Stimulated activated CD4-positive, alpha-beta T cell treated with anti-CD3 and anti-CD28 coated beads, Interleukin-1b, Interleukin-23, amount 100 ng/mL, for 24 hours (primary cell): ENCODE results near the gene BIRC5.
"Not testable (repeated sequence)": the region's sequence is repeated elsewhere in the genome, so short reads cannot be mapped to it uniquely, and the experiment has no call there.

Experiments used
- DNase-seq, 4 experiments: peaks; one replicate each; pipeline ENCODE4 v3.0.0-alpha.2; 2020; ENCODE audit warnings: low read depth in 4 of 4, low spot score in 1 of 4

BIRC5 gene

DNA sequence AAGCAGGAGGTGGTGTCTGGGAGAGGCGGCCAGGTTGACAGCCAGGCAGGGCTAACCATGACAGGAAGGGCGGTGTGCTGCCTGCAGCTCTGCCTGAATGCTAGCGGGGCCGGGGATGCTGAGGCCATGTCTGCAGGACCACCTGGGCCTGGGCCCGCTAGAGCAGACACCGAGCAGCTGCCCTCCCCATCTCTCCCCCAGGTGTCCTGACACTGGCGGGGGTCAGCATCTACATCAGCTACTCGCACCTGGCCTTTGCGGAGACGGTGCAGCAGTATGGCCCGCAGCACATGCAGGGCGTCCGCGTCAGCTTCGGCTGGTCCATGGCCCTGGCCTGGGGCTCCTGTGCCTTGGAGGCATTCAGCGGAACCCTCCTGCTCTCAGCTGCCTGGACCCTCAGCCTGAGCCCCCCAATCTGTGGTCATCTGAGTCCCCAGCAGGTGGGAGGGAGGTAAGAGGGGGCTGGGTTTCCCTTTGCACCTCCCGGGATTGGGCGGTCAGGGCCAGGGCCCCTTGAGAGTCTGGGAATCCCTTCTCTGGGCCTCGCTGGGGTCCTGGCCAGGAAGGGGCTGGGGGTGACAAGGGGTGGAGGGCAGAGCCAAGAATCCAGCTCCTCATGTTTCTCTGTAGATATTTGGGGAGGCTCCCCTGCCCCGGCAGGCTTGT lies 24.9 kb downstream of the BIRC5 start:
- DNase-seq = no peak

DNA sequence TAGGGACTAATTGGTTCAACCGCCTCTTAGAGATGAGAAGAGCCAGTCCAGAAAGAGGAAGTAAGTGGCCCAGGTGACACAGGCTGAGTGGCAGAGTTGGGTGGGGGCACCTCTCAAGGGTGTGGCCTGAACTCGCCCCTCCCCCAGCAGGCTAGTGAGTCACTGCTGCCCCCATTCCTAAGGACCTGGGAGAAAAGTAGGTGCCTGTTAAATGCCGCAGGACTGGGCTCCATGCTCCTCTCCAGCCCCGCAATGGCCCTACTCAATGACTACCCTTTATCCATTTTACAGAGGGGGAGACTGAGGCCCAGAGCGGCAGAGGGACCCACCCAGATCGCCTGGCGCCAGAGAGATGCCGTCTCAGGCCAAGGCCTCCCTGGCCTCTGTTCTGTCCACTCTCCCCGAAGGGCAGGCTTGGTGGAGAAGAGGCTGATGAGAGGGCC lies 25.5 kb downstream of the BIRC5 start:
- no peak for DNase-seq

DNA sequence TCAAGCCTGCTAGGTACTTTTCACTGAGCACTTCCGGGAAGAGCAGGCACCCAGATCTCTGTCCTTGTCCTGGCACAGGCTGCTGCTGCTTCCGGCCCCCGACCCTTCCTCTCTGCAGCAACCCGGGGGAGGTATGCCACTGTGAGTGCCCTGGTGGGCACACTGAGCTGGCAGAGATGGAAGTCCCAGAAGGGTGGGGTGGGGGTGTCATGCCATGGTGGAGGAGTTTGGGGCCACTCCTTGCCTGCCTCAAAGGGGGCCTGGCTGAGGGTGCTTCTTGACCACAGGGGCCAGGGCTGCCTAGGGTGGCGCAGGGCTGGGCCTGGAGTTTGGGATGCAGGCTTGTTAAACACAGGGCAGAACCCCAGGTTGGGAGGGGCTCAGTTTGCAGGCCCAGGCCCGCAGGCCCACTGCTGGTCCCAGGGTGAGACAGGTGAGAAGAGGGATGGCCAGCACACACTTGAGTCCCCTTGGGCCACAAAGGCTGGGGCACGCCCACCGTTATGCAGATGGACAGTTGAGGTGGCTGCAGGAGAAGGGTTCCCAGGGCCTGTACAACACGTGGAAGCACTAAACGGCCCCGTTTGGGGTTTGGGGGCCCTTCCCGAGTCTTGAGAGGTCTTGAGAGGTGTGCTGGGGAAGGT lies 26.1 kb downstream of the BIRC5 start:
- no peak for DNase-seq

DNA sequence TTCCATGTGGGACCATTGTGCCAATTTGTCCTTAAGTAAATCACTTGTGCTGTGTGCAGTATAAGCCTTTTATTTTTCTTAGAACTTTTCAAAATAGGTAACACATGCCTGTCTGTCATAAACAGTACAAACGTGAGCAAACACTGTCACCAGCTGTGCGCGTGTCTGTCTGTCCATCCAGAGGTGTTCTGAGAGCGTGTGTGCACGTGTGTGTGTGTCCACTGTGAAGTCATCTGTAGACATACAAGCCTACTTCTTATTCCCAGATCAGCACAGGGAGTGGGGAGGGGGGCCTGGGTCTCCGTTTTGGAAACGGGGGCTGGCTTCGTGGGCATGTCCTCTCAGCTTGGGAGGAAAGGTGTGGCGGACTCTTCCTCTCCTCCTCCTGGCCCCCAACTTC lies 26.8 kb downstream of the BIRC5 start:
- DNase-seq = no peak

DNA sequence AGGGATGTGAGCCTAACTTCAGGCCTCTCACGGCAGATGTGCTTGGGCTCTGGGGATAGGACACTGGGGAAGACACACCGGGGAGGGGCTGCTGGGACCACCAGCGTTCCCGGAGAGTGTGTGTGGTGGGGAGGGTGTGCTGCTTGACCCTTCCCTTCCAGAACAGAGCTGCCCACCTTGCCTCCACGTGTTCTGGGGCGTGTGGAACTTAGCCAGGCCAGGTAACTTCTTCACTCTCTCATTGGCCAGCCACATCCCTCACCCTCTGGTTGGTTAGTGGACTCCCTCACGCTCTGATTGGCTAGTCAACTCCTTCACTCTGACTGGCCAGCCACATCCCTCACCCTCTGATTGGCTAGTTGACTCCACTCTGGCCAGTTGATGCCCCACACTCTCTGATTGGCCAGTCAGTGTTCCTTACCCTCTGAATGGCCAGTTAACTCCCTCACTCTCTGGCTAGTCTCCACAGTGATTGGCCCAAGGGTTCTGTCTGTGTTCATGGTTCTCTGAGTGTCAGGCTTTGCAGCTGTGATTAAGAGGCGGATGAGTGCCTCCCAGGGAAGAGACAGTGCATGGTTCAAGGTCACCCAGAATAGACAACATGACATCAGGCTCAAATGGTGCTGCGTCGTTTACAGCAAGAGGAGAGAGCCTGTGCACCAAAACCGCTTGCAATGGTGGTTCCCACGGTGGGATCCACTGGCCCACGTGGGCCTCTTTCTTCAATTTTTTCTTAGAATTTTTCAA lies 27.4 kb downstream of the BIRC5 start:
- DNase-seq = no peak

DNA sequence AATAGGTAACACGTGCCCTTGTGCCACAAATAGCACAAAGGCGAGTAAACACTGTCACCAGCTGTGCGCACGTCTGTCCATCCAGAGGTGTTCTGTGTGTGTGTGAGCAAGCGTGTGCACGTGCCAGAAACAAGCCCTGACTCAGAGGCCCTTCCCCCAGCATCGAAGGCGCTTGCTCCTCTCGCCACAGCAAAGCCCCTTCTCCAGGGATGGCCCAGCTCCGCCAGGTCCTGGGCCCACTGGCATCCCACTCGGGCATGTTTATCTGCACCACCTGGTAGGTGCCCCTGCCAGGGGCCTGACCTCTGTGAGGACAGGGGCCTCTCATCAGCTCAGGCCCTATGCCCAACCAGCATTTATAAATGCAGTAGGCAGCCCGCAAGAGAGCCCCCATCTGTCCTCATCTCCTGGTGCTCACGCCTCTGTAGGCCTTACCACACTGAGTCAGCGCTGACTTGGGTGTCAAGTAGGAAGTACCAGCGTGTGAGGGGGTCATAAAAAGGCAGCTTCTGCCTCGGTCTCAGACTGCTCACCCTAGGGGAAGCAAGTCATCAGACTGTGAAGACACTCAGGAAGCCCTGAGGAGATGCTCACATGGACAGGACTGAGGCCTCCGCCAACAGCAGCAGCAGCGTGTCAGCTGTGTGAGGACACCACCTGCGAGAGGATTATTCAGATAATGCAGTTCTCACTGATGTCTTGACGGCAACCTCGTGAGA lies 28.1 kb downstream of the BIRC5 start:
- no peak for DNase-seq

DNA sequence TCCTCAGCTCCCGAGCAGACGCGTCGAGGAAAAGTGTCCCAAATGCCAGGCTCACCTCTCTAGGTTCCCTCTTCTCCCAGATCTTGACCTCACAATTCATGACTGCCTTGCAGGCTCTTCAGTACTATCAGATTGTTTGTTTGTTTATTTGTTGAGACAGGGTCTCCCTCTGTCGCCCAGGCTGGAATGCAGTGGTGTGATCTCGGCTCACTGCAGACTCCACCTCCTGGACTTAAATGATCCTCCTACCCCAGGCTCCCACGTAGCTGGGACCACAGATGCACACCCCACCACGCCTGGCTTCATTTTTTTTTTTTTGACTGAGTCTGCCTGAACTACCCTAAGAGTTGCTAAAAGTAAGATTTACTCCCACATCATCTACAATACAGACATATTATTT lies 33.3 kb downstream of the BIRC5 start:
- DNase-seq = no peak

DNA sequence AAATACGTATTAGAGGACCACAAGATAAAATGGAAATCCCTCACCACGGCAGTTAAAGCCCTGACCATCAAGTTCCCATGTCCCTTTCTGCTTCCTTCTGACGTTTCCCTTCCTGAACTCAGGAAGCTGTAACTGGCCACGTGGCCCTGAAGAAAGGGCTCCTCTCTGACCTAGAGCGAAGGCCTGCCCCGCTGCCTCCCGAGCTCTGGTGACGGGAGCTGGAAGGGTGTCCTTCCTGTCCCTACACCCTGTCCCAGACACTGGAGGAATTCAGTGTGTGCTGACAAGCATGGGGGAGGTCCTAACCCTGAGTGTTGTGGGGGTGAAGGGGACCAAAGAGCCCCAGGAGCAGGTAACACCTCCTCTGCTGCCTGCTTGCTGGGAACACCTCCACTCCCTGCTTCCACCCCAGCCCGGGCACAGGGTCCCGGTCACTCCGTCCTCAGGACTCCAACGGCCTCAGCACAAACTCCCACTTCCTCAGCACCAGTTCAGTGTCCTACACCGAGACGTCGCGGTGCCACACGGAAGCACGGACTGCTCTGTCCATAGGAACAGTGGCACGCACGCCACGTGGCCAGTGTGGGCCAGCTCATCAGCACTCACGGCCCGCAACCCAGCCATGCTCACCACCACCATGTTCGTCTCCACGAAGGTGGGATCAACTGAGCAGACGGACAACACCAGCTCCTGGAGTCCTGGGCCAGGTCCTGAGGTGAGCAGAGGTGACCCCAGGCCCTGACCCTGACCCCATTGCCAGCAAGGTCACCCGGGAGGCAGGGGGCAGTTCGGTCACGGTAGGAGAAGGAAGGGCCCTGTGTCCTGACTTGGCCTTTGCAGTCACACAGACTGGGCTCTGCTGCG lies 34.2 kb downstream of the BIRC5 start:
- DNase-seq = no peak

DNA sequence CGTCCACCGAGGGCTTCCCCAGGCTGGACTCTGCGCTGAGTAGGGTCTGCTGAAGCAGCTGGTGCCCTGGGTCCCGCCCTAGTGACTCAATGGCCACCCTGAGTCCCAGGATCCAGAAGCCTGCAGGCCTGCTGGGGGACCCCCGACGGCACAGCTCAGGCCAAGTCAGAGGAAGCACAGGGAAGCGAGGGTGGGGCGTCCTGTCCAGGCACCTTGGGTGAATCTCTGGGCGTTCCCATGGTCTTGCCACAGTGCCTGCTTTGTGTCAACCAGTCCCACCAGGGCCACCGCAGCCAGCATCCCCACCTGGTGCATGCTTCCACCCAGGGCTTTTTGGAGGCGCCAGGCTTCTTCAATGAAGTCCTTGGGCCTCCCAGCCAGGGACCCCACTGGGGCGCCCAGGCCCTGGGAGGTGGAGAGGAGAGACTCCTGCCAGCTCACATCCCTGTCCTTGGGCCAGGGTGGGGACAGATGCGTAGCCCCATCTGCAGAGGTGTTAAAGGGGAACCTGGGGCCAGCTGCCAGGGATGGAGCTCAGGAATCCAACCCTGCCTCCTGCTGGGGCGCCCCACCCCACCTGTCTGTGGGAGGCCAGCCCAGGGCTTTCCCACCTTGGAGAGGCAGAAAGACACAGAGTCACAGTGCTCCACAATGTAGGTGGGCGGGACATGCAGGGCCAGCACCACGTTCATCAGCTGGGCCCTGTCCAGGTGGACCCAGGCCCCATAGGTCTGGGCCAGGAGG lies 35.2 kb downstream of the BIRC5 start:
- DNase-seq = no peak

DNA sequence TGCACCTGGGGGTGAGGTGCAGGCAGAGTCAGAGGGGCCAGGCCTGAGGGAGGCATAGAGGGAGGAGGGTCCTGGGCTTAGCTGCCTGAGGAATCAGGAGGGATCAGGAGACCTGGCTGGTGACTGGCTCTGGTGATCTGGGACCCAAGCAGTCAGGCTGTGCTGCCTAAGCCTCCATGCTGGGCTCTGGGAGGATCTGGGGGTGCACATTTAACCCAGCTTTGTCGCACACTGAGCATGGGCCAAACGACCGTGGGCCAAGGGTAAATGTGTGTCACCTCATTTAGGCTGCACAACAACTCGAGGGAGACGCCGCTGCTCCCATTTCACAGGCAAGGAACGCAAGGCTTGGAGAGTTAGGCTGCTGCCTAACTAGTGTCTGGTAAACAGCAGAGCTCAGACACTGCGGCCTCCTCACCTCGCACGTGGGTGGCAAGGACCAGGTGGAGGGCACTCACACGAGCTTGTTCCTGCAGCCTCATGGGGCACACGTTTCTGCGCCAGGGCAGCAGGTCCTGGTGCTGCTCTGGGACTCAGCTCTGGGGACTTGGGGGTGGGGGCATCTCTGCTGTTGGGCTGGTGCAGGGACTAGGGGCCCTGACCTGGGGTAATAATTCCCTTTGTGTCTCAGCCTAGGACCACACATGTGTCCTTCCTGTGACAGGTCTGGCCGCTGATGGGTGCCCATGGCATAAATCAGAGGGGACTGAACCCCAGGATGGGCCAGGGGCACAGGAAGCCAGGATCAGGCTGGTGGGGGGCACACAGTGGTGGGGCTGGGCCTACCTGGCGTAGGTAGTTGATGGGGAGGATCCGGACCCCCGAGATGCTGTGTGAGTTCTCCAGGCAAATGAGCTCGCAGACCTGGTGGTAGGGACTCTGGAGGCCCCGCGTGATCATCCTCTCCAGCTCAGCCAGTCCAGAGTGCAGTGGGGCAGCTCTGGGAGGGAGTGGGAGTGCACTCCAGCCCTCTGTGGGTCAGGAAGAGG lies 36.1 kb downstream of the BIRC5 start:
- no peak for DNase-seq

DNA sequence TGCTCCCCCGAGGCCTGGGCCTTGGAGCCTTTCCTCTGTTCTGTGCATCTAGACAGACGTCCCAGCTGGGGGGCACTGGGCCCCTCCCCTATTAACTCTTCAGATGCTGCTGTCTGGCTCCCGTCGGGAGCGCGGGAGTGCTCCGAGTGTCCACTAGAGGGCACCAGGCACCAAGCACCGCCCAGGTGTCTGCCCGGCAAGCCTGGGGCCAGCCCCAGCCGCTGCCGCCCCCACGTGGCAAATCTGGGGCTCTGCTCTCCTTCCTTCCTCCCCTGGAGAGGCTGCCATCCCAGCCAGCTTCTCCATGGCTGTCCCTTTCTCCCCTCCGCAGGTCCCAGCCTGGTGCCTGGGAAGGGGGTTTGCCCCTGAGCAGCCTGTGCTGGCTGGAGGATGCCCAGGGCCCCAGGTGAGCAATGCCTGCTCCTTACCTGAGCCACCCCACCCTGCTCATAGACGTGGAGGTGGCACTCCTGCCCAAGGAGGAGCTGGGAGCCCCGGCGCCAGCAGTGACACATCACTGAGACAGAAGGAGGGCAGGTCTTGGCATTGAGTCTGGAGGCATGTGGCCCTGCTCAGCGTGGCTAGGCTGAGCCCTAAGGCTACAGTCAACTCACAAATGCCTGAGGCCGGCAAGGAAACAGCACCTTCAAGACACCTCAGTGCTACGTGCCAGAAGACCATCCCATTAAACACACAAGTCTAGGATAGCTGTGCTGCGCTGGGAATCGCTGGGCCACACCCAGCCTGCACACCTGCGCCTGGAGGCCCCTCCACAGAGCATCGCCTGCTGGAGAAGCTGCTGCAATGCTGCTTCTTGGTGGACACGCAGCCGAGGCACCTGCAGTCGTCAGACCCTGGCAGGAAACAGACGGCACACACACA lies 37.1 kb downstream of the BIRC5 start:
- peak; percentile 60 to 80 (median 78) for DNase-seq

DNA sequence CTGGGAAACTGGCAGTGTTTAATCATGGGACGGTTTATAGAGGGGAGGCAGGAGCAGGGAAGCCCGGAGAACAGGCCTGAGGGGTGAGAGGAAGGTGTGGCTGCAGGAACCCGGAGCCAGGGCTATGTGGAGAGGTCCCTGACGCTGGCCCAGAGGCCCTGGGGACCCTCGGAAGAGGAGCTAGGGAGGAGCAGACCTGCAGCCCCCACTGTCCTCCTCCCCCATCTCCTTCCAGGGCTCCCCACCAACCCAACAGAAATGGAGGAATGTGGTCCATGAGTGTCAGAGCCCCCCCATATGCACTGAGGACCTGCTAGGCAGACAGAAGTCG lies 37.7 kb downstream of the BIRC5 start:
- DNase-seq = no peak

DNA sequence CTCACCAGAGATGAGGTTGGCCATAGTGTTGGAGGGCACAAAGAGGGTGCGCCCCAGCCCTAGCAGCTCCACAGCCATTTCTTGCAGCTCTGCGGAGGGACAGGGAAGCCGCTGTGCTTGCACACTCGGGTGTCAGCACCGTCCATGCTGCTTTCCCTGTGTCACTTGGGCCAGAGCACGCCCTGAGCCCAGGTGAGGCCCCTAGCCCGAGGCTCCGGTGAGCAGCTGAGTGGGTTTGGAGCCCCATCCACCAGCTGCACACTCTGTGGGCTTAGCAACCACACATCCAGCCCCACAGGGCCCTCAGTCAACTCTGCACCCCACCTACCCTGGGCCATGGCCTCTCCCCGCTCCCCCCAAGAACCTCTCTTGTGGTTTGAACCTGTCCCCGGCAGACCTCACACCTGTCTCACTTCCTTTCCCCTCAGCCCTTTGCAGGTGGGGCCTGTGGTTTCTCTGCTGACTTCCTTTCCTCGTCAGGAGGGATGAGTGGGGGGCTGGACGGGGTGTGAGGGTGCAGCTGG lies 38.1 kb downstream of the BIRC5 start:
- DNase-seq = peak in 1 of 4 experiments; percentile 16

DNA sequence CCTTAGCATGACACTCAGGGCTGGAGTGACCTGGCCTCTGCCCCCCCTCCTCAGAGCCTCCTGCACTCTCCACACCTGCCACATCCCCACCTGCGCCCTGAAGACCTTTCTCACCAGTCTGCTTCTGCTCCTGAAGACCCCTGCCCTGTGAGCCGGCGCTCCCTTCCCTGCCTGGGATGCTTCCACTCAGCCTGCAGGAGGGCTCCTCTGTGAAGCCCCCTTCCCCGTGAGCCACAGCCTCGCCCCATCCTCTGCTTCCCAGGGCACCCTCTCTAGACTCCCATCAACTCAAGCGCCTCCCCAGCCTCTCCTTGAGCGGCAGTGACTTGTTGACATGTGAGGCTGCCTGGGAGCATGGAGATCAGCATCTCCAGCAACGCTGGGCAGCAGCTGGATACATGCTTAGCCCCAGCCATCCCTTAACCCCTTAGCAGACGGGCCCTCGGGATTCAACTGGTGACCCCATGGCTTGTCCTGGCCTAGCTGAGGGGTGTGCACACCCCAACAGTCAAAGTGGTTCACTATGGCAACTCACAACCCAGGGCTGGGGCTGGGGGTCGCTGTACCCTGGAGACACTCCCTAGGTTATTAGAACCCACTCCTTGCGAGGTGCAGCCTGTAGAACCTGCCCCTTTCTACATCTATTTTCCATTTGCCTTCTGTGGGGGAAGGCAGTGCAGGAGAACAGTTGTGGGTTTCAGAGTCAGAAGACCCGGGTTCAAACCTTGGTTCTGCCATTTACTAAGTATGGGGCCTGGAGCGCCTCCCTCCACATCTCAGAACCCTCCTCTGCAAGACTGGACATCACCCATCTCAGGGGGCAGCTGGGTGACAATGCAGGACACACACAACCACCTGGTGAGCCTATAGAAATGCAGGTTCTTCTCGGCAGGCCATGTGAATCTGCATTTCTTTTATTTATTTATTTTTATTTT lies 38.9 kb downstream of the BIRC5 start:
- DNase-seq = no peak

DNA sequence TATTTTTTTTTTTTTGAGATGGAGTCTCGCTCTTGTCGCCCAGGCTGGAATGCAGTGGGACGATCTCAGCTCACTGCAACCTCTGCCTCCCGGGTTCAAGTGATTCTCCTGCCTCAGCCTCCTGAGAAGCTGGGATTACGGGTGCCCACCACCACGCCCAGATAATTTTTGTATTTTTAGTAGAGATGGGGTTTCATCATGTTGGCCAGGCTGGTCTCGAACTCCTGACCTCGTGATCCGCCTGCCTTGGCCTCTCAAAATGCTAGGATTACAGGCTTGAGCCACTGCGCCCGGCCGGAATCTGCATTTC lies 39.5 kb downstream of the BIRC5 start:
- DNase-seq = not testable (repeated sequence)

DNA sequence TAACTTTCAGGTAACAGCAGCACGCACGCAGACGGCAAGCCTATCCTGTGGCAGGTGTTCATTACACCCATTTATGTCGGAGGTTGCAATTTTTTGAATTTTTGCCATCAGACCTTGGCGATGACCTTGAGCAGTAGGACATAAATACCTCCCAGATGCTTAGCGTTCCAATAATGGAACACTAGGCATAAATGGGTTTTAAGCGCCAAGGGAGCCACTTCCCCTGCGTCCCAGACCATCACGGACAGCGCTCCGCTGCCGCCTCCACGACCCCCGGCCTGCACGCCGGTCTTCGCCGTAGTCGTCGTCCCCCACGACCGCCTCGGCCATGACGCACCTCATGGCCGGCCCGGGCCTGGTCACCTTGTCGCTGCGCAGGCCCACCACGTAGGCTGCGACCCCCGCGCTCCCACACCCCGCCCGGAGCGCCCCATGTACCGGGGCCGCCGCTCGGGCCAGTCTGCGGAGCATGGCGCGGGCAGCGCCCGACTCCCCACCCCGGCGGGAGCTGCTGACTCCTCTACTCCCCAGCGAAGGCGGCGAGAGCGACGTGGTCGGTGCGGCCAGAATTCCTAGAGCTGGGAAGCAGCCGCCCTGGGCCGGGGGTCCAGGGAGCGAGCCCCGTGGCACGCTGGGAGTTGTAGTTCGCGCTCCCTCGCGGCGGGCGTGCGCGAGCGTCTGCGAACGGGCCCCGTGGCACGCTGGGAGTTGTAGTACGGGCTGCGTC lies 40.1 kb downstream of the BIRC5 start:
- DNase-seq = peak; percentile 54 to 78 (median 68)
